Measurements from ENCODE around the gene UBAC2. TPM values are rescaled to one million over a fixed set of nuclear protein-coding genes. Genes with fewer than 3 reads are reported as not detected.
A peak's percentile ranks its signal among the peaks of the same experiment; 100 is the strongest.

Gene UBAC2
- total and polyA plus RNA-seq, 2 of the 8 experiments (the other 6 are each of a cell fraction or from before 2014, with no cell fraction given) = 75.9 to 76.9 TPM

DNA sequence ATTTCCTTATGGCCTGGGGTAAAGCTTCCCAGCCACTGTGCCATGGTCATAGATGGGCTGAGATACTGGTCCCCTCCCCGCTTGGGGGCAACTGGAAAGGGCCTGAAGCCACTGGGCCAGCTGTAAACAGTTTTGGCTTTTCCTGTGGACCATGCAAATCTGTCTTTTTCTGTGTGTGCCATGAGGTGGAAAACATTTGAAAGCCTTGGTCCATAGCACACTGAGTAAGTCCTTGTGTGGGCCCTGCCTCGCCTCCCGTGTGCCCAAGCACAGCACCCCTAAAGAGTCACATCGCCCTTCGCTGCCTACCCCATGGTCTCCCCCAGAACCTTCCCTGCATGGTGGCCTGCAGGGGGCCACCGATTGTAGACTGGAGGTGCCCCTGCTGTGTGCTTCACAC, 158.9 kb downstream of the UBAC2 start:
- no peak for FAIRE-seq
- no peak overlapping the region for H3K4me3 ChIP-seq (ENCODE audit: extremely low read depth in 1 of 4, insufficient read depth in 2 of 4, low read depth in 3 of 4, low read length in 4 of 4)
- no peak overlapping the region for H4K8ac ChIP-seq (ENCODE audit: extremely low read depth, insufficient read depth, low read length)
- no peak overlapping the region for H4K5ac ChIP-seq (ENCODE audit: insufficient read length, low read depth, low read length)
- H3K18ac ChIP-seq (ENCODE audit: extremely low read depth, low read length) = no peak overlapping the region
- no peaks in the 10 kb centered on the region; the same call in 1 of the 2 replicates for H3K79me1 ChIP-seq (ENCODE audit: low read depth, low read length)
- WGBS, 2 experiments (ENCODE audit: extremely low coverage in 1 of 2, insufficient coverage in 1 of 2, insufficient read length in 1 of 2, insufficient replicate concordance in 2 of 2, low coverage in 1 of 2, low lambda C conversion rate in 2 of 2, missing lambda C conversion rate in 1 of 2) = 89% methylated on average over 6 of the region's 6 CpGs; no CpG with 5 or more reads in 1 of the 2 experiments
- H3K23me2 ChIP-seq (ENCODE audit: low read depth, low read length) = no peaks in the 10 kb centered on the region
- H2BK12ac ChIP-seq (ENCODE audit: low read depth, low read length) = no peak overlapping the region
- peaks cover 0 to 6% of the 10 kb centered on the region in 2 experiments for H4K20me1 ChIP-seq (replicated peaks in 1 of 2; ENCODE audit: control insufficient read depth in 1 of 2, insufficient read depth in 2 of 2, low read length in 2 of 2)
- no peak overlapping the region for H4K91ac ChIP-seq (replicated peaks; ENCODE audit: insufficient read length, low read length)
- H3K4ac ChIP-seq (replicated peaks; ENCODE audit: insufficient read length, low read depth, low read length) = no peak overlapping the region
- peak in 1 of 2 experiments; percentile 39 for DNase-seq (ENCODE audit: low read depth in 1 of 2, low spot score in 2 of 2)
- H3K4me1 ChIP-seq (replicated peaks in 1 of 4; ENCODE audit: control insufficient read depth in 3 of 4, insufficient read depth in 4 of 4, low read length in 3 of 4) = peaks cover 0 to 5% (median 2%) of the 10 kb centered on the region in 4 experiments; a peak in 2 of 7 replicates
- TF ChIP-seq JUN (IDR thresholded peaks at IDR 0.05; ENCODE audit: low read depth, low read length) (no peak), POLR2AphosphoS5 (IDR thresholded peaks at IDR 0.05; ENCODE audit: low read depth, low read length) (no peak), BCL11A (IDR thresholded peaks at IDR 0.05; ENCODE audit: low read depth in 2 of 2, low read length in 2 of 2) (no peak), RFX5 (IDR thresholded peaks at IDR 0.05; ENCODE audit: borderline replicate concordance, low read depth, low read length) (no peak), NANOG (IDR thresholded peaks at IDR 0.05; ENCODE audit: insufficient read depth, low read depth, low read length, poor library complexity, severe bottlenecking) (no peak), TCF12 (IDR thresholded peaks at IDR 0.05; ENCODE audit: low read depth, low read length) (no peak), TEAD4 (IDR thresholded peaks at IDR 0.05; ENCODE audit: low read depth, low read length) (no peak), RNF2 (IDR thresholded peaks at IDR 0.05; ENCODE audit: borderline replicate concordance, low read depth, low read length, missing control alignments, poor library complexity, severe bottlenecking) (no peak)
- TF ChIP-seq, protein P1, sequence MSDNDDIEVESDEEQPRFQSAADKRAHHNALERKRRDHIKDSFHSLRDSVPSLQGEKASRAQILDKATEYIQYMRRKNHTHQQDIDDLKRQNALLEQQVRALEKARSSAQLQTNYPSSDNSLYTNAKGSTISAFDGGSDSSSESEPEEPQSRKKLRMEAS (IDR thresholded peaks at IDR 0.05) = no peak
- H3K9ac ChIP-seq (replicated peaks in 1 of 4; ENCODE audit: extremely low read depth in 1 of 4, low read depth in 3 of 4, low read length in 3 of 4) = no peak overlapping the region
- H3K36me3 ChIP-seq (ENCODE audit: control insufficient read depth in 2 of 4, insufficient read depth in 4 of 4, low read length in 3 of 4) = peaks cover 0 to 12% (median 4%) of the 10 kb centered on the region in 4 experiments; a peak in 3 of 8 replicates
- H3K27ac ChIP-seq (ENCODE audit: low read depth, low read length) = no peak overlapping the region
- no peaks in the 10 kb centered on the region for H3K27me3 ChIP-seq (replicated peaks in 1 of 4; ENCODE audit: control insufficient read depth in 3 of 4, extremely low read depth in 1 of 4, insufficient read depth in 3 of 4, low read length in 3 of 4)
- H3K9me3 ChIP-seq (ENCODE audit: insufficient read depth in 2 of 2, low read depth in 1 of 2, low read length in 1 of 2) = no peaks in the 10 kb centered on the region
- H3K14ac ChIP-seq (ENCODE audit: insufficient read length) = no peak overlapping the region
- H3K23ac ChIP-seq (ENCODE audit: insufficient read length) = no peak overlapping the region
- no peak overlapping the region for H2BK120ac ChIP-seq (replicated peaks; ENCODE audit: low read depth, low read length)
- no peak overlapping the region for H2AK5ac ChIP-seq (ENCODE audit: low read depth, low read length)
- no peak overlapping the region for H3K56ac ChIP-seq (replicated peaks; ENCODE audit: insufficient read length, low read depth, low read length)
- H2BK5ac ChIP-seq (ENCODE audit: low read depth, low read length) = no peak overlapping the region
- no peak overlapping the region for H2AFZ ChIP-seq (ENCODE audit: low read length)
- H3K79me2 ChIP-seq (ENCODE audit: control insufficient read depth in 1 of 2, insufficient read depth in 2 of 2, low read length in 2 of 2) = no peaks in the 10 kb centered on the region
- ChIA-PET CTCF (ENCODE audit: partially characterized antibody) (interaction anchor here (0.6 to 2.4 kb wide), 9 partner anchors 8 to 239 kb away, joined by 3 to 9 read pairs (median 4); no protein-coding TSS in a partner anchor), POLR2A (ENCODE audit: partially characterized antibody) (interaction anchor here (0.9 kb wide), 1 partner anchor 159 kb away, joined by 4 read pairs; the partner anchor contains the start of gene UBAC2)
- H2BK15ac ChIP-seq (ENCODE audit: low read length) = no peak overlapping the region
- H2BK20ac ChIP-seq (ENCODE audit: low read length) = no peak overlapping the region
- no peak overlapping the region for H3K4me2 ChIP-seq (ENCODE audit: insufficient read depth in 1 of 2, low read depth in 2 of 2, low read length in 2 of 2)
